ENCODE data around the gene MVB12A.

The MVB12A gene

DNA sequence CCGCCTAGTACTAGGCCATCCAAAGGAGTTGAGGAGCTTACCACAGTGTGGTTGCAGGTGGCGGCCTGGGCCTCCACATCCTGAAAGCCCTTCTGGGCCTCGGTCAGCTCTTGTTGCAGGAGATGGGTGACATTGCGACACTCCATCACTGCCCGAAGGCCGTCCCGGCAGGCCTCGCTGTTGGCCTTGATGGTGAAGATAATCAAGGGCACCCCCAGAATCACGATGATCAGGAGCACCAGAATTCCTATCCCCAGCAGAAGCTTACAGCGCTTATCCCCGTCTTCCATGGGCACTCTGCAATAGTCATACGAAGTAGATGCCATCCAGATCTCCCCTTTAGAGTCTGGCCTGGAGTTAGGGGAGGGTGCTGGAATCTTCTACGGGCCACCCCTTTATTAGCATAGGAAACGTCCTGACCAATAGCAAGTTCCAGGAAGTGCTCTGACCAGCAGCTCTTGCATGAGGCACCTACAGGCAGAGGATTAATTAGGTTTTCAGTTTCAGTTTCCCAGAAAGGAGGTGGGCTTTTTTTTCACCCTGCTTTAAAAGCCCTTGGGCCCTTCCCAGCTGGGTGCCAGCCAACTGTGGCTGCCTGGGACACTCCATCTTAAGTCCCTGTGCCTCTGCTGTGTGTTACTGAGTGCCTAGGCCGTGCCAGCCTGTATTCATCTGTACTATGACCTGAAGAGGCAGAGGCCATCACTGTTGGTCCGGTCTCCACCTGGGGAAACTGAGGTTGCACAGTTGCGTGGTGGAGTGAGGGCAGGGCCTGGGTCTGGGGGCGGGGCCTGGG is 14.4 kb upstream of the MVB12A start, which contains the start of gene BST2:
TSS of gene BST2 (minus strand) at position 381 of the 796 bp plus-strand sequence. CDS start at position 326, 55 bp downstream.
- DNase-seq (ENCODE audit: low read depth) = no peak

- DNase-seq (ENCODE audit: low read depth) = no peak
Observed at GRCh38 chr19:17406046-17406886, 13.6 kb upstream of the MVB12A start.

GRCh38 chr19:17406887-17407196 is 13.0 kb upstream of the MVB12A start:
- DNase-seq (ENCODE audit: low read depth) = no peak

GRCh38 chr19:17409990-17410389 is 9.9 kb upstream of the MVB12A start:
- no peak for DNase-seq (ENCODE audit: low read depth)

DNA sequence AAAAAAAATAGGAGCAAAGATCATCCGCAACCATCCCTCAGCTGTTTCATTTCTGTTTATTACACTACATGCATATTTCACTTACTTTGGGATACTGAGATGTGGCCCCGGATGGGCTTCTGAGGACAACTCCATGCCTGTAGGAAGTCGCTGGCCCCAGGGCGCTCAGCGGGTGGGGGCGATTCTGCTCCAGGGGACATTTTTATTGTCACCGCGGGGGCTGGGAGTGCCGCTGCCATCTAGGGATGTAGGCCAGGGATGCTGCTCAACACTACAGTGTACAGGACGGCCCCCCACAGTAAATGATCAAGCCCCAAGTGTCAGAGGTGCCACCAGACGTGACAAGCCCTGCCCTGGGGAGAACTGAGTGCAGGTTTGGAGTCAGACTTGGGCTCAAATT is 8.0 kb upstream of the MVB12A start:
- no peak for DNase-seq (ENCODE audit: low read depth)

DNA sequence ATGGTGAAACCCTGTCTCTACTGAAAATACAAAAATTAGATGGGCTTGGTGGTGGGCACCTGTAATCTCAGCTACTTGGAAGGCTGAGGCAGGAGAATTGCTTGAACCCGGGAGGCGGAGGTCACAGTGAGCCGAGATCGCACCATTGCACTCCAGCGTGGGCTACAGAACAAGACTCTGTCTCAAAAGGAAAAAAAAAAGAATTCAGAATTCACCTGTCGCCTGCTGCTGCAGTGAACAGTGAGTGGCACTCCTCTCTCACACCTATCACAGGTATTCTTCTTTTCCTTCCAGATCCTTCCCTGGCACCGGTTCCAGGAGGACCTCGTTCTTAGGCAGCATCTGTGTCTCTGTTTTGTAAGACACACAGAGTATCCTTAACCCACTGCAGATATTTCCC is 5.8 kb upstream of the MVB12A start:
- DNase-seq (ENCODE audit: low read depth) = no peak

- no peak for DNase-seq (ENCODE audit: low read depth)
Observed at GRCh38 chr19:17415121-17415520, 4.7 kb upstream of the MVB12A start.

GRCh38 chr19:17418710-17419109 is 1.1 kb upstream of the MVB12A start:
- DNase-seq (ENCODE audit: low read depth) = no peak

DNA sequence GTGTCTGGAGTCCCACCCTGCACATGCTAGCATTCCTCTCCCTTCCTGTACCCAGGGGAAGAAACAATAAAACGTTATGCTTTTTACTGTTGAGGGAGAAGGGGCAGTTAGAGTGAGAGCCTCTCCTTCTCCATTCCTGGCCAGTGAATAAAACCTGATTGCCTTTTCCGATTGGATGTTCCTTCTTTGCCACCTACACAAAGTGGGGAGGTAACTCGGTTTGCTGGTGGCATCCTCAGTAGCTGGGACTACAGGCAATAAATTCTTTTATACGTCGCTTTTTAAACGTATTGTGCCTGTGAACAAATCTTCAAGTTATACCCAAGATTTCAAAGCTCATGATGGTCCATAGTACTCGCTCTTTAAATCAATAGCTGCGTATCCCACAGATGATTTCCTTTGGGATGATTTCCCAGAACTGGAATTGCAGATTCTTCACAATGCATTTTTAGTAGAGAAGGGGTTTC is 660 bp upstream of the MVB12A start:
- DNase-seq (ENCODE audit: low read depth) = no peak

- no peak for DNase-seq (ENCODE audit: low read depth)
Observed at GRCh38 chr19:17420475-17420924, 653 bp downstream of the MVB12A start.

- DNase-seq (ENCODE audit: low read depth) = no peak
Observed at GRCh38 chr19:17421942-17422341, 2.1 kb downstream of the MVB12A start.

- DNase-seq (ENCODE audit: low read depth) = no peak
Observed at GRCh38 chr19:17423429-17424208, 3.8 kb downstream of the MVB12A start.

- DNase-seq (ENCODE audit: low read depth) = no peak
Observed at GRCh38 chr19:17424743-17425365, 5.0 kb downstream of the MVB12A start.

- DNase-seq (ENCODE audit: low read depth) = no peak
Observed at GRCh38 chr19:17429641-17430113, 9.8 kb downstream of the MVB12A start.

GRCh38 chr19:17431417-17431816 is 11.6 kb downstream of the MVB12A start:
- DNase-seq (ENCODE audit: low read depth) = no peak

- no peak for DNase-seq (ENCODE audit: low read depth)
Observed at GRCh38 chr19:17435218-17435617, 15.4 kb downstream of the MVB12A start.

DNA sequence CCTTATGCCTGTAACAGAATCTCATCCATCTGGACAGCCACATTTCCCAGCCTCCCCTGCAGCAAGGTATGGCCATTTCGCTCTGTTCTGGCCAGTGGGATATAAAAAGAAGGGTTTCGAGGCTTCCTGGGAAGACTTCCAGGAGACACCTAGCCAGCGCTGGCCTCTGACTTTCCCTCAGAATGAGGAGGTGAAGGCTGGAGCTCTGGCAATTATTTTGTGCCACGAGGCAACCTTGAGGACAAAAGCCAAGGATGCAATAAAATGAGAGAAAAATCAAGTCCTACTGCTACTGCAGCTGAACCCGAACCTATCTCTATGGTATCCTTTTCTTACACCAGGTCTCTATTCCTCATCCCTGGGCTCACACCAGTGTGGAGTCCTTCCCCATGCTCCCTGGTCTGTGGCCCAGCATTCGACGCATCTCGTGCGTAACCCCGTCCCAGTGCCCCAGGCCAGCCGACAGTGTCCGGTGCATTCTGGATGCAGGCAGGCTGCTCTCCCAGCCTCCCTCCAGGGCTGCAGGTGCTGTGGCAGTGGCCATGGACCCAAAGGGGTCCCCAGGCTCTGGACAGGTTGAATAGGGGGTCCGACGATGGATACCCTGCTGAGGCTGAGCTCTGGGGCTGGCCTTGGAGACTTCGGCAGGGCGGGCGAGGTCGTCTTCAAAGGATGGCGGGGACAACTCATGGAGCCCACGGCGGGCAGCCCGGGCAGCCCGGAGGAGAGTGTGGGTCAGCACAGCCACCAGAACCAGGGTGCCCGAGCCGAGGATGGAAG is 16.4 kb downstream of the MVB12A start:
- no peak for DNase-seq (ENCODE audit: low read depth)

- no peak for DNase-seq (ENCODE audit: low read depth)
Observed at GRCh38 chr19:17436874-17437267, 17.0 kb downstream of the MVB12A start.

- DNase-seq (ENCODE audit: low read depth) = no peak
Observed at GRCh38 chr19:17441241-17442021, 21.6 kb downstream of the MVB12A start.

DNA sequence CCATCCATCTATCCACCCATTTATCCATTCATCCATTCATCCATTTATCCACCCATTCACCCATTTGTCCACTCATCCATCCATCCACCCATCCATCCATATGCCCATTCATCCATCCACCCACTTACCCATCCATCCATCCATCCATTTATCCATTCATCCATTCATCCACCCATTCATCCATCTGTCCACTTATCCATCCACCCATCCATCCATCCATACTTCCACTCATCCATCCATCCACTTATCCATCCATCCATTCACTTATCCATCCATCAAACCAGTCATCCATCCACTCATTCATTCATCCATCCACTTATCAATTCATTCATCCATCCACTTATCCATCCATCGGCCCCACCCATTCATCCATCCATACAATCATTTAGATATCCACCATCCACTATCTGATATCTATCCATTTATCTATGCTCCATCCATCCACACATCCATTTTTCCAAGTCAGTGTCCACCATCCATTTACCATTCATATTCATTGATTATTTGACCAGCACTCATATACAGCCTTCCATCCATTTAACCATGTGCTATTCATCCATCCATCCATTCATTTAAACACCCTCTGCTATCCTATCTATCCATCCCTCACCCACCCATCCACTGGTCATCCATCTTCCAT is 25.8 kb downstream of the MVB12A start:
- no peak for DNase-seq (ENCODE audit: low read depth)
